ENCODE measurements around the gene AMER1. TPM values are rescaled to one million over a fixed set of nuclear protein-coding genes. Genes with fewer than 3 reads are reported as not detected.

The AMER1 gene
- total and polyA plus RNA-seq, 2 of the 4 experiments (the other 2 are of a cell fraction): 1.3 to 2.2 TPM

DNA sequence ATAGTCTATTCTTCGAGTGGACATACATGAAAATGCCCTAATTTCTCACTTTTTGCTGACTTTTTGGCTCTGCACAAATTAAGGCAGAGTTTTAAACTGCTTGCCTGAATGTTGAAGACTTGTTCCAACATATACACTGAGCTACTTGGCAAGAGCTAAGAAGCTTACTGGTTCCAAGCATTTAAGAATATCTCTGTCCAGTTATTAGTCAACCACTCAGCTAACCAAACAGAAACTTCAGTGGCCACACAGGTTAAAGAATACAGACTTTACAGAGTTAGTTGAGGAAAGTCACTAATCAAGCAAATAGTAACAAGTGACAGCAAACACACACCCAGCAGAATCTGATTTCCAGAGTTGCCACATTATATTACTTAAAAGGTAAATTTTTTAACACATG lies 35.5 kb downstream of the AMER1 start:
- Histone ChIP-seq H3K4me3 (ENCODE audit: insufficient read depth, low read depth, low read length) (no peak overlapping the region), H2AFZ (replicated peaks; ENCODE audit: low read length, poor library complexity) (no peak overlapping the region), H2AK9ac (replicated peaks; ENCODE audit: low read depth, low read length, poor library complexity) (no peak overlapping the region), H3K4me2 (ENCODE audit: low read depth, low read length) (no peak overlapping the region), H3K27me3 (ENCODE audit: control insufficient read depth, insufficient read depth, low read length) (no peaks in the 10 kb centered on the region), H4K5ac (ENCODE audit: low read depth, low read length) (no peak overlapping the region), H3K79me1 (ENCODE audit: low read depth in 1 of 2, low read length in 2 of 2) (no peaks in the 10 kb centered on the region), H3K9ac (ENCODE audit: low read depth, low read length) (no peak overlapping the region), H3K18ac (ENCODE audit: low read depth, low read length) (no peak overlapping the region), H3K4ac (ENCODE audit: low read depth, low read length) (no peak overlapping the region), H4K8ac (ENCODE audit: low read depth in 2 of 2, low read length in 2 of 2) (no peak overlapping the region), H3K23ac (ENCODE audit: low read depth, low read length) (no peak overlapping the region), H3K27ac (ENCODE audit: insufficient read depth, low read length) (no peak overlapping the region), H4K91ac (ENCODE audit: insufficient read depth, low read depth, low read length) (no peak overlapping the region), H3K4me1 (ENCODE audit: control insufficient read depth, insufficient read depth, low read length) (no peaks in the 10 kb centered on the region), H3K9me3 (ENCODE audit: control insufficient read depth, insufficient read depth, low read length) (no peaks in the 10 kb centered on the region), H3K14ac (replicated peaks; ENCODE audit: low read depth, low read length) (no peak overlapping the region), H4K20me1 (ENCODE audit: insufficient read depth, low read length) (no peaks in the 10 kb centered on the region), H3K56ac (ENCODE audit: extremely low read depth, insufficient read depth, low read length) (no peak overlapping the region), H2AK5ac (ENCODE audit: low read depth, low read length) (no peak overlapping the region), H2BK120ac (ENCODE audit: low read depth, low read length) (no peak overlapping the region), H2BK5ac (ENCODE audit: low read depth, low read length, poor library complexity, severe bottlenecking) (no peak overlapping the region), H3K36me3 (ENCODE audit: control insufficient read depth, insufficient read depth, low read length) (no peaks in the 10 kb centered on the region), H2BK20ac (ENCODE audit: low read depth, low read length) (no peak overlapping the region), H2BK15ac (ENCODE audit: low read depth, low read length) (no peak overlapping the region), H3K9me1 (ENCODE audit: insufficient read depth, low read length) (no peaks in the 10 kb centered on the region)
- dilution Hi-C loops (cut with HindIII; ENCODE audit: low sequenced_read_pairs, unreplicated experiment) (no loop called here), in situ Hi-C loops (cut with MboI; ENCODE audit: low sequenced_read_pairs) (no loop called here), intact Hi-C loops (cut with micrococcal nuclease) (loop anchor here (10.0 kb wide), 1 partner anchor 65 kb away; the partner anchor contains the start of gene ASB12)
- ATAC-seq (ENCODE audit: low read depth): no peak
- no TSS peak for BruUV-seq (replicated peaks)
- POLR2A ChIA-PET (ENCODE audit: unreplicated experiment): no interaction called here
- CTCF ChIA-PET: no interaction called here
- no CpG with 5 or more reads among the region's 1 CpG for WGBS, 2 experiments (ENCODE audit: extremely low coverage in 2 of 2, insufficient read length in 1 of 2)
- DNase-seq: no peak
- no peak for TF ChIP-seq RCOR1 (IDR thresholded peaks at IDR 0.05; ENCODE audit: insufficient replicate concordance, low read length)
- no peak for TF ChIP-seq CEBPB (IDR thresholded peaks at IDR 0.05; ENCODE audit: low read depth, low read length)
- no peak for TF ChIP-seq RAD21 (IDR thresholded peaks at IDR 0.05; ENCODE audit: low read length)
- TF ChIP-seq MXI1 (IDR thresholded peaks at IDR 0.05; ENCODE audit: borderline replicate concordance, low read depth, low read length): no peak
- TF ChIP-seq, protein P1, sequence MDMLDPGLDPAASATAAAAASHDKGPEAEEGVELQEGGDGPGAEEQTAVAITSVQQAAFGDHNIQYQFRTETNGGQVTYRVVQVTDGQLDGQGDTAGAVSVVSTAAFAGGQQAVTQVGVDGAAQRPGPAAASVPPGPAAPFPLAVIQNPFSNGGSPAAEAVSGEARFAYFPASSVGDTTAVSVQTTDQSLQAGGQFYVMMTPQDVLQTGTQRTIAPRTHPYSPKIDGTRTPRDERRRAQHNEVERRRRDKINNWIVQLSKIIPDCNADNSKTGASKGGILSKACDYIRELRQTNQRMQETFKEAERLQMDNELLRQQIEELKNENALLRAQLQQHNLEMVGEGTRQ (IDR thresholded peaks at IDR 0.05; ENCODE audit: low read depth, low read length): no peak
- TF ChIP-seq MAFK (IDR thresholded peaks at IDR 0.05; ENCODE audit: low read depth, low read length): no peak
- no peak for TF ChIP-seq SMC3 (IDR thresholded peaks at IDR 0.05; ENCODE audit: low read depth, low read length)
- TF ChIP-seq NFE2L2 (IDR thresholded peaks at IDR 0.05; ENCODE audit: low read depth, low read length): no peak
- TF ChIP-seq RFX5 (IDR thresholded peaks at IDR 0.05; ENCODE audit: low read depth, low read length): no peak
- TF ChIP-seq, protein P2, sequence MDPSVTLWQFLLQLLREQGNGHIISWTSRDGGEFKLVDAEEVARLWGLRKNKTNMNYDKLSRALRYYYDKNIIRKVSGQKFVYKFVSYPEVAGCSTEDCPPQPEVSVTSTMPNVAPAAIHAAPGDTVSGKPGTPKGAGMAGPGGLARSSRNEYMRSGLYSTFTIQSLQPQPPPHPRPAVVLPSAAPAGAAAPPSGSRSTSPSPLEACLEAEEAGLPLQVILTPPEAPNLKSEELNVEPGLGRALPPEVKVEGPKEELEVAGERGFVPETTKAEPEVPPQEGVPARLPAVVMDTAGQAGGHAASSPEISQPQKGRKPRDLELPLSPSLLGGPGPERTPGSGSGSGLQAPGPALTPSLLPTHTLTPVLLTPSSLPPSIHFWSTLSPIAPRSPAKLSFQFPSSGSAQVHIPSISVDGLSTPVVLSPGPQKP (IDR thresholded peaks at IDR 0.05; ENCODE audit: borderline replicate concordance, low read depth, low read length): no peak
- TF ChIP-seq BHLHE40 (IDR thresholded peaks at IDR 0.05; ENCODE audit: low read depth, low read length): no peak
- no peak for TF ChIP-seq POLR2A (IDR thresholded peaks at IDR 0.05; ENCODE audit: low read depth, low read length)
- no peak for TF ChIP-seq FOS (IDR thresholded peaks at IDR 0.05; ENCODE audit: low read depth, low read length)
- TF ChIP-seq CHD1 (IDR thresholded peaks at IDR 0.05; ENCODE audit: low read depth, low read length): no peak
- TF ChIP-seq, protein P3, sequence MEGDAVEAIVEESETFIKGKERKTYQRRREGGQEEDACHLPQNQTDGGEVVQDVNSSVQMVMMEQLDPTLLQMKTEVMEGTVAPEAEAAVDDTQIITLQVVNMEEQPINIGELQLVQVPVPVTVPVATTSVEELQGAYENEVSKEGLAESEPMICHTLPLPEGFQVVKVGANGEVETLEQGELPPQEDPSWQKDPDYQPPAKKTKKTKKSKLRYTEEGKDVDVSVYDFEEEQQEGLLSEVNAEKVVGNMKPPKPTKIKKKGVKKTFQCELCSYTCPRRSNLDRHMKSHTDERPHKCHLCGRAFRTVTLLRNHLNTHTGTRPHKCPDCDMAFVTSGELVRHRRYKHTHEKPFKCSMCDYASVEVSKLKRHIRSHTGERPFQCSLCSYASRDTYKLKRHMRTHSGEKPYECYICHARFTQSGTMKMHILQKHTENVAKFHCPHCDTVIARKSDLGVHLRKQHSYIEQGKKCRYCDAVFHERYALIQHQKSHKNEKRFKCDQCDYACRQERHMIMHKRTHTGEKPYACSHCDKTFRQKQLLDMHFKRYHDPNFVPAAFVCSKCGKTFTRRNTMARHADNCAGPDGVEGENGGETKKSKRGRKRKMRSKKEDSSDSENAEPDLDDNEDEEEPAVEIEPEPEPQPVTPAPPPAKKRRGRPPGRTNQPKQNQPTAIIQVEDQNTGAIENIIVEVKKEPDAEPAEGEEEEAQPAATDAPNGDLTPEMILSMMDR (conservative IDR thresholded peaks at IDR 0.05; ENCODE audit: low read depth, low read length): no peak
- no peak for TF ChIP-seq MAZ (IDR thresholded peaks at IDR 0.05; ENCODE audit: borderline replicate concordance, low read depth, low read length)

All from IMR-90 (cell line).